A673 (cell line): ENCODE measurements around the gene LIMS1.

Source experiments
- CTCF ChIP-seq: fragments of 300-800, 200-600 bp; sonication (generic); conservative IDR thresholded peaks from 2 replicates; pipeline ENCODE4 v1.5.1; 2017; ENCODE audit warnings: low read depth, mild to moderate bottlenecking, antibody characterized with exemption, low read length, moderate library complexity, mixed read lengths
- EZH2 ChIP-seq: fragments of 200-600 bp; sonication (generic); IDR thresholded peaks from 2 replicates; pipeline ENCODE4 v1.6.1; 2017; ENCODE audit warnings: borderline replicate concordance, low read depth, mild to moderate bottlenecking, mixed read lengths, antibody characterized with exemption, low read length; ENCODE audit not compliant: poor library complexity, severe bottlenecking

- TF ChIP-seq CTCF (no peak), EZH2 (no peak)
These were observed 36.1 kb downstream of the LIMS1 start for GRCh38 chr2:108570416-108570815.
